ENCODE measurements around the gene GLP1R.
"Not testable (repeated sequence)": the region's sequence is repeated elsewhere in the genome, so short reads cannot be mapped to it uniquely, and the experiment has no call there.

The GLP1R gene

DNA sequence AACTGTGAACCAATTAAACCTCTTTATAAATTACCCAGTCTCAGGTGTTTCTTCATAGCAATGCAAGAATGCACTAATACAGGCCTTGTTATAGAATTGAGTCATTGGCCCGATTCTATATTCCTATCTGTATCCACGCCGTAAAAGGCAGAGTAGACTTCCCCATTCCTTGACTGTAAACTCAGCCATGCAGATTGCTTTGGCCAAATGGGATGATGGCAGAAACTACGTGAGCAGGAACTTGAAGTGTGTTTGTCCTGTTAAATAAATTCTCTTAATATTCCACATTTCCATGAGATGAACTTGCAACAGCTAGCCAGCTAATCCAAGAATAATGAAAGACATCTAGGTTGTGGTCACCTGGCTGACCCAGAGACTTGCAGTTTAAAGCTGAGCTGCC is 70.3 kb downstream of the GLP1R start:
- no peak for DNase-seq (ENCODE audit: low read depth in 1 of 2, low spot score in 1 of 2)

GRCh38 chr6:39124114-39124513 is 75.5 kb downstream of the GLP1R start:
- no peak for DNase-seq (ENCODE audit: low read depth in 1 of 2, low spot score in 1 of 2)

DNA sequence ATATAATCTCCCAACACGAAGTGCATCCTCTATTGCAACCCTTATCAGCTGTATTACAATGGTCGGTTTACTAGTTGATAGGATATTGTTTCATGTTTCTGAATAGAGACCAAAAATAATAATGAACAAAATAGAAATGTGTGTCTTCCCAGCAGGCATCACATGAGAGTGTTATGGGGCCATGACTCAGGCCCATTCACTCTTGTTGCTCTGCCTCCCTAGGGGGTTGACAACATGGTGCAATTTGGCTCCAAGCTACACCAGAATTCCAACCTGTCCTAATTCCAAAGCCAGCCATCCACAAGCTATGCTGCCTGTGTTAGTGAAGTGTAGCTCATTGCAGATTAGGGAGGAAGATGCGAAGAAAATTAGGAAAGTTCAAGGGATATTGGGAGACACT is 79.5 kb downstream of the GLP1R start:
- DNase-seq (ENCODE audit: low read depth in 1 of 2, low spot score in 1 of 2) = no peak

DNA sequence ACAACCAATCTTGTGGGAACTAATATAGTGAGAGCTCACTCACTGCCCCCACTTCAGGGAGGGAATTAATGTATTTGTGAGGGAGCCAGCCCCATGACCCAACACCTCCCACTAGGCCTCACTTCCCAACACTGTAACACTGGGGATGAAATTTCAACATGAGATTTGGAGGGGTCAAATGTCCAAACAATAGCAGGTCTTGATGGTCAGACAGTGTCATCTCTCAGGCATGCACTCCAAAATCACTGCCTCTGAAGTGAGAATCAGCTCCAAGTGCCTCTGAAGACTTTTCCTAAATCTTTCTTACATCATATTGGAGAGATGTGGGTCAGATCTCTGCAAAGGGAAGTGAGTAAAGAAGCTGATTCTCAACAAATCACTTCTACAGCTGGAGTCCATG is 80.3 kb downstream of the GLP1R start:
- no peak for DNase-seq (ENCODE audit: low read depth in 1 of 2, low spot score in 1 of 2)

- no peak for DNase-seq (ENCODE audit: low read depth in 1 of 2, low spot score in 1 of 2)
These were observed 82.1 kb downstream of the GLP1R start for GRCh38 chr6:39130691-39131090.

GRCh38 chr6:39134761-39135160 is 86.2 kb downstream of the GLP1R start:
- not testable (repeated sequence) for DNase-seq (ENCODE audit: low read depth in 1 of 2, low spot score in 1 of 2)

DNA sequence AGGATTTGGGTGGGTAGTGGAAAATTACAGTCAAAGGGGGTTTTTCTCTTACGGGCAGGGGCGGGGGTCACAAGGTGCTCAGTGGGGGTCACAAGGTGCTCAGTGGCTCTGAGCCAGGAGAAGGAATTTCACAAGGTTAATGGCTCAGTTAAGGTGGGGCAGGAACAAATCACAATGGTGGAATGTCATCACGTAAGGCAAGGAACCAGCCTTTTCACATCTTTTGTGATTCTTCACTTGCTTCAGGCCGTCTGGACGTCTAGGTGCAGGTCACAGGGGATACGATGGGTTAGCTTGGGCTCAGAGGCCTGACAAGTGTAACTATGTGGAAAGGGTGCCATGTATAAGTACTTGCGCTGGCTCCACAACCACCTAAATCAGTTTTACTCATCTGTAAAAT is 87.6 kb downstream of the GLP1R start:
- not testable (repeated sequence) for DNase-seq (ENCODE audit: low read depth in 1 of 2, low spot score in 1 of 2)

- no peak for DNase-seq (ENCODE audit: low read depth in 1 of 2, low spot score in 1 of 2)
These were observed 88.7 kb downstream of the GLP1R start for GRCh38 chr6:39137245-39137644.

Data from activated T-helper 1 cell treated with anti-CD3 and anti-CD28 coated beads, Interleukin-2, amount 50 U/mL, for 16 hours (primary cell).